Glutamatergic neuron (in vitro differentiated cells): ENCODE results near the gene PAAF1. TPM values are rescaled to one million over a fixed set of nuclear protein-coding genes. Genes with fewer than 3 reads are reported as not detected.
A peak's percentile ranks its signal among the peaks of the same experiment; 100 is the strongest.

Source experiments
- DNase-seq: peaks from one replicate; pipeline ENCODE4 v3.0.0; 2022
- H3K27ac Mint-ChIP-seq: one replicate; pipeline ENCODE4 v1.8.0; 2020; ENCODE audit warnings: mild to moderate bottlenecking, mixed read lengths, inconsistent platforms; ENCODE audit not compliant: unreplicated experiment
- H3K27me3 Mint-ChIP-seq: one replicate; pipeline ENCODE4 v1.8.0; 2020; ENCODE audit warnings: mild to moderate bottlenecking, moderate library complexity, mixed read lengths, inconsistent platforms; ENCODE audit not compliant: unreplicated experiment
- H3K36me3 Mint-ChIP-seq: one replicate; pipeline ENCODE4 v1.8.0; 2020; ENCODE audit warnings: mild to moderate bottlenecking, mixed read lengths, inconsistent platforms; ENCODE audit not compliant: unreplicated experiment
- H3K4me1 Mint-ChIP-seq: one replicate; pipeline ENCODE4 v1.8.0; 2020; ENCODE audit warnings: mild to moderate bottlenecking, low read depth, mixed read lengths, inconsistent platforms; ENCODE audit not compliant: unreplicated experiment
- H3K4me3 Mint-ChIP-seq: one replicate; pipeline ENCODE4 v1.8.0; 2020; ENCODE audit warnings: mild to moderate bottlenecking, mixed read lengths, inconsistent platforms; ENCODE audit not compliant: unreplicated experiment
- H3K9me3 Mint-ChIP-seq: one replicate; pipeline ENCODE4 v1.8.0; 2020; ENCODE audit warnings: mild to moderate bottlenecking, moderate library complexity, mixed read lengths, inconsistent platforms; ENCODE audit not compliant: unreplicated experiment
- CTCF ChIP-seq: fragments of 200-600 bp; sonication (generic); IDR thresholded peaks from one replicate; pipeline ENCODE4 v1.5.0; 2021; ENCODE audit not compliant: partially characterized antibody, unreplicated experiment
- total RNA-seq: library from RNA; stranded (reverse); fragmentation: NEBNext Ultra II Directional; extraction: Animal tissue kit (Norgen Biotek cat#: 25700); gene quantifications from one replicate; pipeline ENCODE4 v1.2.1, GENCODE V29; 2021; ENCODE audit not compliant: unreplicated experiment

The PAAF1 gene
- total RNA-seq, 1 donor from 2014 or later = 24.6 TPM

DNA sequence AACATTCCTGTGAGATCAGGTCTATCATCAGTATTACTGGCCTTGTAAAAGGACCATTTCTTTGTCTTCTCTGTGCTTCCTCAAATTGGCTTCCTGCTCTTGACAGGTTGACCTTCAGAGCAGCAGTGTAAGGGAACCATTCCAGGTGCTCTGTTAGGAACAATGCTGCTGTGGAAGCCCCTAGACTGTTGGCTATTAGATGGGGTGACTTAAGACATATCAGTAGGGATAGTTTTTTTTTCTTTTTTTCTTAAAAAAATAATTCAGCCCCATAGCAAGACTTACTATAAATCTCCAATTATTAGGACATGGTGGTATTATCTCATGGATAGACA lies 37.7 kb upstream of the PAAF1 start:
- TF ChIP-seq CTCF = no peak
- H3K36me3 Mint-ChIP-seq = no peaks in the 10 kb centered on the region
- H3K4me1 Mint-ChIP-seq = no peaks in the 10 kb centered on the region
- no peaks in the 10 kb centered on the region for H3K27me3 Mint-ChIP-seq
- no peaks in the 10 kb centered on the region for H3K9me3 Mint-ChIP-seq
- DNase-seq = no peak
- H3K4me3 Mint-ChIP-seq = no peak overlapping the region
- no peak overlapping the region for H3K27ac Mint-ChIP-seq

GRCh38 chr11:73851046-73851764 lies 25.6 kb upstream of the PAAF1 start:
- Mint-ChIP-seq H3K4me1 (peaks cover 6% of the 10 kb centered on the region), H3K27me3 (no peaks in the 10 kb centered on the region), H3K9me3 (peaks cover 1% of the 10 kb centered on the region), H3K4me3 (no peak overlapping the region), H3K27ac (peak overlapping the region; percentile 22), H3K36me3 (no peaks in the 10 kb centered on the region)
- no peak for TF ChIP-seq CTCF
- no peak for DNase-seq

DNA sequence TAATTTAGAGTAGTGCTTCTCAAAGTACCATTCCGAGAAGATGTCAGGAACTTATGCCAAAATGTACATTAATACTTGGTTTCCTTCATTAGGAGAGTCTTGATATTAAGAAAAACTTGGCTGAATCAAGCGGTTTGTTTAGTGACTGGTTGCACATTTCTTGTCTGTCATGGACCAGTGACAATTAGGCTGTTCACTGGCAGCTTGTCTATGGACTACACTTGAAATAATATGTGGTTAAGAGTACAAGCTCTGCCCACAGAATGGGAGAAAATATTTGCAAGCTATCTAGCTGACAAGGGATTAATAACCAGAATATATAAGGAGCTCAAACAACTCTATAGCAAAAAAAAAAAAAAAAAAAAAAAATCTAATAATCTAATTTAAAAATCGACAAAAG lies 24.8 kb upstream of the PAAF1 start:
- TF ChIP-seq CTCF = no peak
- Mint-ChIP-seq H3K4me3 (no peak overlapping the region), H3K27ac (no peak overlapping the region), H3K4me1 (peaks cover 7% of the 10 kb centered on the region), H3K36me3 (no peaks in the 10 kb centered on the region), H3K9me3 (no peaks in the 10 kb centered on the region), H3K27me3 (no peaks in the 10 kb centered on the region)
- no peak for DNase-seq

GRCh38 chr11:73854680-73855079 lies 22.1 kb upstream of the PAAF1 start:
- Mint-ChIP-seq H3K27me3 (no peaks in the 10 kb centered on the region), H3K9me3 (no peaks in the 10 kb centered on the region), H3K36me3 (no peaks in the 10 kb centered on the region), H3K27ac (no peak overlapping the region), H3K4me3 (no peak overlapping the region), H3K4me1 (peaks cover 7% of the 10 kb centered on the region)
- no peak for TF ChIP-seq CTCF
- no peak for DNase-seq

GRCh38 chr11:73856031-73856567 lies 20.7 kb upstream of the PAAF1 start:
- TF ChIP-seq CTCF = no peak
- Mint-ChIP-seq H3K4me1 (peaks cover 7% of the 10 kb centered on the region), H3K9me3 (no peaks in the 10 kb centered on the region), H3K36me3 (no peaks in the 10 kb centered on the region), H3K27ac (no peak overlapping the region), H3K4me3 (no peak overlapping the region), H3K27me3 (no peaks in the 10 kb centered on the region)
- DNase-seq = no peak
